ENCODE data around the gene HOMER1. TPM values are rescaled to one million over a fixed set of nuclear protein-coding genes. Genes with fewer than 3 reads are reported as not detected.

HOMER1 gene
- total and polyA plus RNA-seq, 2 of the 13 experiments (the other 11 are each of a cell fraction or from before 2014, with no cell fraction given), result 5.3 to 24.8 TPM

- TF ChIP-seq AGO2 (optimal IDR thresholded peaks at IDR 0.05; ENCODE audit: low read depth, low read length) (no peak), SYNCRIP (IDR thresholded peaks at IDR 0.05; ENCODE audit: insufficient read depth, low read depth, low read length) (no peak), ZFYVE20 (CRISPR knock-in tag; IDR thresholded peaks at IDR 0.05; ENCODE audit: borderline replicate concordance, low read depth) (no peak), MTA3 (CRISPR knock-in tag; IDR thresholded peaks at IDR 0.05) (no peak), ZNF704 (CRISPR knock-in tag; IDR thresholded peaks at IDR 0.05; ENCODE audit: borderline replicate concordance) (no peak), ZBTB7A (CRISPR knock-in tag; IDR thresholded peaks at IDR 0.05) (no peak), RARA (CRISPR knock-in tag; IDR thresholded peaks at IDR 0.05) (peak; percentile 96), HMGA1 (CRISPR knock-in tag; conservative IDR thresholded peaks at IDR 0.05) (no peak), NRL (CRISPR knock-in tag; IDR thresholded peaks at IDR 0.05; ENCODE audit: borderline replicate concordance) (no peak), HHEX (CRISPR knock-in tag; IDR thresholded peaks at IDR 0.05) (peak; percentile 82), PHF20 (CRISPR knock-in tag; IDR thresholded peaks at IDR 0.05) (no peak), ZNF558 (CRISPR knock-in tag; IDR thresholded peaks at IDR 0.05; ENCODE audit: borderline replicate concordance) (no peak), NR2F2 (IDR thresholded peaks at IDR 0.05; ENCODE audit: borderline replicate concordance, low read depth) (peak; percentile 97), ZNF274 (CRISPR knock-in tag; IDR thresholded peaks at IDR 0.05) (no peak), MXD1 (CRISPR knock-in tag; IDR thresholded peaks at IDR 0.05) (no peak), SMARCE1 (IDR thresholded peaks at IDR 0.05; ENCODE audit: borderline replicate concordance) (no peak), MAFF (IDR thresholded peaks at IDR 0.05; ENCODE audit: low read depth, low read length) (peak; percentile 59; the same call in 1 of the 2 replicates), SOX5 (CRISPR knock-in tag; IDR thresholded peaks at IDR 0.05; ENCODE audit: borderline replicate concordance) (peak; percentile 70; the same call in 1 of the 2 replicates), PAWR (CRISPR knock-in tag; IDR thresholded peaks at IDR 0.05; ENCODE audit: borderline replicate concordance) (no peak), PPARG (CRISPR knock-in tag; conservative IDR thresholded peaks at IDR 0.05) (peak; percentile 87), ZFY (CRISPR knock-in tag; IDR thresholded peaks at IDR 0.05) (no peak), BCL3 (CRISPR knock-in tag; IDR thresholded peaks at IDR 0.05) (no peak), MZF1 (CRISPR knock-in tag; IDR thresholded peaks at IDR 0.05; ENCODE audit: borderline replicate concordance) (no peak), ELF1 (CRISPR knock-in tag; IDR thresholded peaks at IDR 0.05) (no peak), SRY (CRISPR knock-in tag; IDR thresholded peaks at IDR 0.05) (no peak), ZNF614 (CRISPR knock-in tag; IDR thresholded peaks at IDR 0.05; ENCODE audit: borderline replicate concordance) (0 out of 2 replicates have a peak, but pooled peaks have one; percentile 34), SAFB2 (CRISPR knock-in tag; IDR thresholded peaks at IDR 0.05; ENCODE audit: borderline replicate concordance, low read depth) (no peak), HOXA3 (CRISPR knock-in tag; IDR thresholded peaks at IDR 0.05) (no peak)
These were observed 21.7 kb upstream of the HOMER1 start (continued) for GRCh38 chr5:79535477-79536192.
